Cardiac septum (tissue), 1 donor: ENCODE measurements around the gene NEMP2. TPM values are rescaled to one million over a fixed set of nuclear protein-coding genes. Genes with fewer than 3 reads are reported as not detected.
A peak's percentile ranks its signal among the peaks of the same experiment; 100 is the strongest.
"Not testable (repeated sequence)": the region's sequence is repeated elsewhere in the genome, so short reads cannot be mapped to it uniquely, and the experiment has no call there.

Source experiments
- DNase-seq: peaks from one replicate; pipeline ENCODE4 v3.0.0-alpha.2; 2020; ENCODE audit warnings: low spot score
- intact Hi-C: fragments of 100-400 bp; cut with DNase I; formaldehyde crosslinking; loops from one replicate; pipeline ENCODE4 v1.14.0; 2022
- total RNA-seq: library from RNA; stranded (reverse); fragmentation: NEBNext Ultra II Directional; extraction: Animal tissue kit (Norgen Biotek cat#: 25700); gene quantifications from one replicate; pipeline ENCODE4 v1.2.1, GENCODE V29; 2021
- donor health status: DM: no; HTN: no; CAD: no.

Gene NEMP2
- total RNA-seq, 1 donor from 2014 or later, result 3.6 TPM

GRCh38 chr2:190501702-190502407, 32.7 kb downstream of the NEMP2 start:
- DNase-seq, result no peak
- intact Hi-C loops, result no loop called here

GRCh38 chr2:190501231-190501630, 33.3 kb downstream of the NEMP2 start:
- intact Hi-C loops, result no loop called here
- DNase-seq, result no peak

GRCh38 chr2:190500054-190500502, 34.4 kb downstream of the NEMP2 start:
- no peak for DNase-seq
- intact Hi-C loops, result no loop called here

GRCh38 chr2:190499273-190499672, 35.2 kb downstream of the NEMP2 start:
- intact Hi-C loops, result no loop called here
- DNase-seq, result no peak

- no peak for DNase-seq
- intact Hi-C loops, result no loop called here
These were observed 37.1 kb downstream of the NEMP2 start for GRCh38 chr2:190497428-190497827.

GRCh38 chr2:190494600-190495227, 39.8 kb downstream of the NEMP2 start:
- intact Hi-C loops, DNase-seq: not testable (repeated sequence)

GRCh38 chr2:190493095-190493494, 41.4 kb downstream of the NEMP2 start:
- no peak for DNase-seq
- intact Hi-C loops, result no loop called here

- no peak for DNase-seq
- intact Hi-C loops, result no loop called here
These were observed 44.0 kb downstream of the NEMP2 start for GRCh38 chr2:190490502-190490901.

GRCh38 chr2:190489475-190489874, 45.0 kb downstream of the NEMP2 start:
- intact Hi-C loops, result no loop called here

GRCh38 chr2:190488516-190489233, 45.8 kb downstream of the NEMP2 start:
- DNase-seq, result no peak
- intact Hi-C loops, result no loop called here

More at GRCh38 chr2:190489475-190489874, 45.0 kb downstream of the NEMP2 start:
- DNase-seq, result no peak

- intact Hi-C loops, result no loop called here
- DNase-seq, result no peak
These were observed 48.4 kb downstream of the NEMP2 start for GRCh38 chr2:190486037-190486623.

- intact Hi-C loops, result no loop called here
- DNase-seq, result no peak
These were observed 52.1 kb downstream of the NEMP2 start for GRCh38 chr2:190482451-190482850.

- no peak for DNase-seq
- intact Hi-C loops, result no loop called here
These were observed 53.2 kb downstream of the NEMP2 start for GRCh38 chr2:190481339-190481738.

GRCh38 chr2:190478572-190479195, 55.8 kb downstream of the NEMP2 start:
- intact Hi-C loops, result no loop called here
- DNase-seq, result no peak

- no peak for DNase-seq
- intact Hi-C loops, result no loop called here
These were observed 56.7 kb downstream of the NEMP2 start for GRCh38 chr2:190477661-190478454.

GRCh38 chr2:190470256-190470826, 64.2 kb downstream of the NEMP2 start:
- intact Hi-C loops, result no loop called here
- no peak for DNase-seq

- intact Hi-C loops, result loop anchor here (1.0 to 2.0 kb wide), 2 partner anchors 61 to 179 kb away; partner anchors contain the start of gene MFSD6
- no peak for DNase-seq
These were observed 64.8 kb downstream of the NEMP2 start for GRCh38 chr2:190469771-190470170.

- intact Hi-C loops, result loop anchor here (1.0 to 2.0 kb wide), 2 partner anchors 60 to 179 kb away; partner anchors contain the start of gene MFSD6
- DNase-seq, result peak; percentile 87
These were observed 65.5 kb downstream of the NEMP2 start for GRCh38 chr2:190468814-190469569.
